Dermis microvascular lymphatic vessel endothelial cell (primary cell): Measurements from ENCODE around the gene SOD2. TPM values are rescaled to one million over a fixed set of nuclear protein-coding genes. Genes with fewer than 3 reads are reported as not detected.
"Not testable (repeated sequence)": the region's sequence is repeated elsewhere in the genome, so short reads cannot be mapped to it uniquely, and the experiment has no call there.

Experiments
- DNase-seq, 2 donors: peaks; one replicate each; pipeline versions ENCODE4 v3.0.0 to v3.0.0-alpha.2; 2010; ENCODE audit warnings: low read depth in 2 of 2
- total RNA-seq: library from RNA; depleted of rRNA; stranded (reverse); fragments of >200 nt; gene quantifications from 2 replicates; pipeline ENCODE4 v1.2.1, GENCODE V29; 2014

The SOD2 gene
- total RNA-seq, 1 donor from 2014 or later = 206 TPM

DNA sequence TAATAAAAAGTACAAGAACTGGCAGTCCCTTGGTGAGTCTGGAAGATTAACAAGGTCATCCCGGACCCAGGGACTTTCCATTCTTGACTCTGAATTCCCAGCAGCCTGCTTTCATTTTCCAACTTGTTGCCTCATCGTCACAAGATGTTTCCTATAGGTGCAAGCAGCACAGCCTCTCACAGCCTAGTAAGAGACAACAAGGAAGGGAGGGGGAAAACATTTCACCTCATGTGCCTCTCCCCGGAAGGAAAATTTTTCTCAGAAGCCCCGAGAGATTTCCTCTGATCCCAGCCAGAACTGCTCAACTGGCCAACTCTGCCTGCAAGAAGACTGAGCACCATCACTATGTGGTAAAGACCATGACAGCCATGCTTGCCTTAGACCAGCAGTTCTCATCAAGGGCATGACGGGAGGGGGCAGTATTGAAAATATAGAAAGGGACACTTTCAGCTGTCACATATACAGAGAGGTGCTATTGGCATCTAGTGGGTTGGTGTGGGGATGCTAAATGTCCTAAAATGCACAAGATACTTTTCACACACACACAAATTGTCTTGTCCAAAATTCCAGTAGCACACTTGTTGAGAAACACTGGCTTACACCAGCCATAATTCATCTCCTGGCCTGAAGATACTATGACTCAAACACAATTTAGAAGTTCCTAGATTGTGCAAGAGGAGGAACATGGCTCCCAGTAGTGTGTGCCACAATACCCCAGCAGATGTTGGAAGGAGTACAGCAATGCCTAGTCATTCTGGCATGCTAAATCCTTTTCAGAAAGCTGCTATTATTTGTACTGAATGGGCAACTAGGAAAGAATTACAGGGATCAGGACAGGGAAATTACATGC, 23.4 kb upstream of the SOD2 start:
- DNase-seq = peak; percentile 52 to 59

DNA sequence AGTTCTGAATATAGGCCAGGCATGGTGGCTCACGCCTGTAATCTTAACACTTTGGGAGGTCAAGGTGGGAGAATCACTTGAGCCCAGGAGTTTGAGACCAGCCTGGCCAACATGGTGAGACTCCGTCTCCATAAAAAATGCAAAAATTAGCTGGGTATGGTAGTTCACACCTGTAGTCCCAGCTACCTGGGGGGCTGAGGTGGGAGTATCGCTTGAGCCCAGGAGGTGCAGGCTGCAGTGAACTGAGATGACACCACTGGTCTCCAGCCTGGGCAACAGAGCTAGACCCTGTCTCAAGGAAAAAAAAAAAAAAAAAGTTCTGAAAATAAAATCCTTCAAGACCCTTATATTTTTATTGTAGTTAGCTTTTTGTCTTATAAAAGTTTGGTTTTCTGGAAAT, 22.6 kb upstream of the SOD2 start:
- DNase-seq = no peak

DNA sequence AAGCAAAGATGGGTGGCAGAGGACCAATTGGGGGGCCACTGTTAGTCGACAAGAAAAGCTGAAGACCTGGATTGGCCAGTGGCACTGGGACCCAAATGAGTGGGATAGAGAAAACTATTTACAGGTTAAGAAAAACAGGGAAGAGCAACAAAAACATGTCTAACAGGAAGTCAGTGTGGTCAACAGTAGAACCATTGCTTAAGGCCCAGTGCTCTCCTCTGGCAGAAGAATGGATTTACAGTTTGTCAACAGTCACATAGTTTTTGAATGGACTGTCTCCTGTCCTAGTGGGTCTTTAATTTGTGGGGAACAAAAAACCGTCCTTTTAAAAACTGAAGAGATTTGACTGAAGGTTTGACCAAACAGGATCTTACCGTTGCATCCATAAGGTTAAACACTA, 22.1 kb upstream of the SOD2 start:
- no peak for DNase-seq

DNA sequence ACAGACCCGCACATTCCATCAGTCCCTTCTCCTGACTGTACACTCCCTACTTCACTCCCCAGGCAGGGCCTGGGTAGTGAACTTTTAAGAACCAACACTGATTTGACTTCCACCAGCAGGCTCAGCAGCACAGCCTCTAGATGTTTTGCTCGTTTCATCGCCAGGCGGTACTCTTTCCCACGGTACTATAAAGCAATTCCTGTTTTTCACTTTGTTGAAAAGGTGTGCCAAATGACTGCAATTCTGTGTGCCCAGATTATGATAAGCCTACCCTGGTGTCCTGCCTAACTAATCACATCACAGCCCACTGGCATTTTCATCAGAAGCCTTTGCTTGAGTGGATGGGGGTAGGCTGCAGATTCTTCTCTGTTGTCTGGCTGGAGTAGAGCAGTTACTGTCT, 21.4 kb upstream of the SOD2 start:
- DNase-seq = peak; percentile 32 to 67

DNA sequence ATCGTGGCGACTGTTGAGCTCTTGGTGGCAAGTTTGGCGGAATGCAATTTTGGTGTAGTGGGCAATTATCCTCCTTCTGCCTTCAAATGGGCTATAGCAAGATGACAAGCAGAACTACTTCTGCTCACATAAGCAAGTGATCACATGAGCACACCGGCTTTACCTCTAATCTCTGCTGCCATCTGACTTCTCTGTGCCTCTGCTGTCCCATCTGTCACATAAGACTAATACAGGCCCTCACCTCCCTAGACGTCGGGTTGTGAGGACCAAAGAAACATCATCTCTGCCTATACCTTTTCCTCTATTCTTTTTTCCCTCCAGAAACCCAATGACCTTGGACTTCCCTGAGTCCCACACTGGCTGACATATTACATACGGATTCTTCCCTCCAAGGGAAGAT, 20.9 kb upstream of the SOD2 start:
- no peak for DNase-seq

DNA sequence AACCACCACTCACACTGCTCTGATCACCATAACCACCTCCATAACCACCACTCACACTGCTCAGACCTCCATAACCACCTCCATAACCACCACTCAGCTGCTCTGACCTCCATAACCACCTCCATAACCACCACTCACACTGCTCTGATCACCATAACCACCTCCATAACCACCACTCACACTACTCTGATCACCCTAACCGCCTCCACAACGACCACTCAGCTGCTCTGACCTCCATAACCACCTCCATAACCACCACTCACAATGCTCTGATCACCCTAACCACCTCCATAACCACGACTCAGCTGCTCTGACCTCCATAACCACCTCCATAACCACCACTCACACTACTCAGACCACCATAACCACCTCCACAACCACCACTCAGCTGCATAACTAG, 19.3 kb upstream of the SOD2 start:
- not testable (repeated sequence) for DNase-seq

DNA sequence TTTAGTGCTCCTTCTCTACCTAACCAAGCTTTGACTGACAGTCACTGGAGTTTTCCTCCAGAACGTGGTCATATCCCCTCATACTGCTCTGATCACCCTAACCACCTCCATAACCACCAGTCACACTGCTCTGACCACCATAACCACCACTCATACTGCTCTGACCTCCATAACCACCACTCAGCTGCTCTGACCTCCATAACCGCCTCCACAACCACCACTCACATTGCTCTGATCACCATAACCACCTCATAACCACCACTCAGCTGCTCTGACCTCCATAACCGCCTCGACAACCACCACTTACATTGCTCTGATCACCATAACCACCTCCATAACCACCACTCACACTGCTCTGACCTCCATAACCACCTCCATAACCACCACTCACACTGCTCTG, 17.6 kb upstream of the SOD2 start:
- DNase-seq = not testable (repeated sequence)

DNA sequence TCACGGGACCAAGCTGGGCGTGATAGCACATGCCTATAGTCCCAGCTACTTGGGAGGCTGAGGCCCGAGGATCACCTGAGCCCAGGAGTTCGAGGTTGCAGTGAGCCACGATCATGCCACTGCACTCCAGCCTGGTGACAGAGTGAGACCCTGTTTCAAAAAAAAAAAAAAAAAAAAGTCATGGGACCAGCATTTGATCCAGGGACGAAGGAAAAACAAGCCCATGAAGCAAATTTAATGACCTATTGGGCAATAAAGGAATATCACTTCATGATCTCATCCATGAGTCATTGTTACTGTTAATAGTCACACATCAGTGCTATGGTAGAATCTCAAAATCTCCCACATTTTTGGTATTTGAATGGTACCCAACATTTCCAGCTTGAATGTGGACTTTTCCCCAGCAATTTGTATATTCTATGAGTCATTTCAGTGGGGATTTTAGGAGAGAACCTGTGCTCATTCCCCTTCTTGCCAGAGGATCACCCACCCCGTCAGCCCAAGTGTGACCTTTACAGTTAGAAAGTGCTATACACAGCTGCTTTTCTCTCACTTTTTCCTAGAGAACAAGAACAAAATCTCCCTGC, 8.5 kb upstream of the SOD2 start:
- DNase-seq = peak; percentile 63 to 87

DNA sequence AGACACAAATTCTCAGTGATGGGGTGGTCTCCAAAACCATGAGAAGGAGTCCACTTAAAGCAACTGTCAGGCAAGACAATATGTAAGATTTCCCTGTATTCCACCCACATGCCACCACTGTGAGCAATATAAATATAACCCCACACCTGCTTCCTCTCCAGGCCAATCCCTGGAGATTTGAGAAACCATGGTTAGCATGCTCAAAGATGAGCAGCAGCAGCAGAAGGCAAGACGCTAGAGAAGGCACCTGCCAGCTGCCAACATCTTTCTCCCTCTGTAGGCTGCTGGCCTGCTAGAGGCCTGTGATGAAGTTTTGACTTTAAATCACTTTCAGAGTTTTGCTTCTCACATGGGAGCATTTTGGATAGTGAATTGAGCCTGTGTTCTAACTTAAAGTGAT, 7.9 kb upstream of the SOD2 start:
- DNase-seq = peak in 1 of 2 donors; percentile 15

DNA sequence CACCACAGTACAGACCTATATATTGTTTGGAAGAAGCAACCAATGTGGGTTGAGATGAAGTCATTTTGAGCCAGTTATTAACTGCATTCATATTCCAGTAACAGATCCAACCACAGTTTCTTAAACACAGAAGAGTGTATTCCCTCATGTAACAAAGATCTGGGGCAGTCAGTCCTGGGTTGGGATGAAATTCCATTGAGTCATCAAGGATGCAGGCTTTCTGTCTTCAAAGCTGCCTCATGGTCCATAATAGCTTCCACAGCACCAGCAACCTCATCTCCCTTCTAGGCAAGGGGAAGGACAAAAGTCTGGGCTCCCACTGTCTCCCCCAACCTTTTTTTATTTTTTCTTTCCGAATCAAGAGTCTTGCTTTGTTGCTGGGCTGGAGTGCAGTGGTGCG, 2.9 kb upstream of the SOD2 start:
- DNase-seq = no peak

DNA sequence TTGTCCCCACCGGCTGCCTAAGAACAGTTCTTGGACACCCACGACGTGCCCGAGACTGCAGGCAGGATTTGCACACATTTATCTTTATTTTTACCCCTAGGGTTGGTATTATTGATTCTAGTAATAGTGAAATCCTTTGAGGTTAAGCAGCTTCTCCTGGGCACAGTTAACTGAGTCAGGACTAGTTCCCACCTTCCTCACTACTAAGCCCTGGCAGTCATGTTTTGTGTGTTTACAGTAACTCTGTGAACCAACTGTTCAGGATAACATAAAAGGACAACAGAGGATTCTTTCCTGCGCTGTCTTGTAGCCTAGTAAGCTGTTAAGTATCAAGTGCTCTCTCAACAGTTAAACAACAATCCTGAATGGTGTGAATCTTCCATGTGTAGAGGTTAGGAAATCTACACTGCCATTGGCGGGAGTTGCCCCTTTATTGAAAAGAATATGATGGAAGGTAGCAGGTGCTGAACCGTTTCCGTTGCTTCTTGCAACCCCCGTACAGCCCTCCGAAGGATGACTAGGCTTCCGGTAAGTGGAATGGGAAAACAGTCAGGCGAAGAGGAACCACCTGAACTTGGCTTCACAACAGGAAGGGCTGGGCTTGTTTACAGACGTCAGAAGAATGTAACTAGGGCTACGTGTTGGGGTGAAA, 979 bp upstream of the SOD2 start:
- DNase-seq = peak; percentile 83 to 90

DNA sequence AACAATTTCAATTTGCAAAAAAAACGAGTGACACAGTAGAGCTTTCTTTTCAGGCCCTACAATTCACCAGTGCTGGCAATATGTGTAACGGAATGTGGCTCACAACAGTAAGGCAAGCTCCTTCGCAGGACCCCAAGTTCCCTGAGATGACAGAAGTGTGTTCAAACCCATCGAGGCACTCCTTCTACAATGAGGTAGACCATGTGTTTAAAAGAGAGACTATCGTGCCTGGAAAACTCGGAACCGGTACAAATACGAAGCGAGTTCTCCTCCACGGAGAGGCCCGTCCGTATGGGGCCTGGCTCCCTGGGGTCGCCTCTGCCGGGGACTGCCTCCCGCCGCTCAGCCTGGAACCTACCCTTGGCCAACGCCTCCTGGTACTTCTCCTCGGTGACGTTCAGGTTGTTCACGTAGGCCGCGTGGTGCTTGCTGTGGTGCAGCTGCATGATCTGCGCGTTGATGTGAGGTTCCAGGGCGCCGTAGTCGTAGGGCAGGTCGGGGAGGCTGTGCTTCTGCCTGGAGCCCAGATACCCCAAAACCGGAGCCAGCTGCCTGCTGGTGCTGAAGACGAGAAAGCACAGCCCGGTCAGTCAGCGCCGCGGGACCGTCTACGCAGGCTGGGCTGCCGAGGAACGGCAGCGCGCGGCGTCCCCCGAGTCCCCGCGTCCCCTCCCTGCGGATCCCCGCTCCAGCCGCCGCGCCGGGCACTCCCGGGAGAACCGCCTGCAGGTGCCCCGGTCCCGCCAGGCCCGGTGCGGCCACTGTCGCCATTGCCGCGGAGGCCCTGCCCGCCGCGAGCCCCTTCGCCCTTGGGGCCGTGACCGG, 526 bp downstream of the SOD2 start:
- peak in 1 of 2 donors; percentile 60 for DNase-seq

DNA sequence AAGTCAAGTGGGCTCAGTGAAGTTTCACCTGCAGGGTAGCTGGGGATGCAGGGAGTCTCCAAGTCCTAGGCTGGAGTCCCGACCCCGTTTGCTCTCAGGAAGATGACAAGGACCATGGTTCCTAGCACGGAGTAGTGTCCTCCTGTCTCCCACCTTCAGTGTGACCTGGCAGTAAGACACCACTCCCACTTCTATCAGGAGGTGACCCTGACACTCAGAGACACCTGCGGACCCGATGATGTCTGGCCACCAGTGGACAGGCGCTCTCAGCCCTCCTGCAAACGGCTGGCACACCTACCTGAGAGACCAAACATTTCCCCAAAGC, 1.1 kb downstream of the SOD2 start:
- no peak for DNase-seq

DNA sequence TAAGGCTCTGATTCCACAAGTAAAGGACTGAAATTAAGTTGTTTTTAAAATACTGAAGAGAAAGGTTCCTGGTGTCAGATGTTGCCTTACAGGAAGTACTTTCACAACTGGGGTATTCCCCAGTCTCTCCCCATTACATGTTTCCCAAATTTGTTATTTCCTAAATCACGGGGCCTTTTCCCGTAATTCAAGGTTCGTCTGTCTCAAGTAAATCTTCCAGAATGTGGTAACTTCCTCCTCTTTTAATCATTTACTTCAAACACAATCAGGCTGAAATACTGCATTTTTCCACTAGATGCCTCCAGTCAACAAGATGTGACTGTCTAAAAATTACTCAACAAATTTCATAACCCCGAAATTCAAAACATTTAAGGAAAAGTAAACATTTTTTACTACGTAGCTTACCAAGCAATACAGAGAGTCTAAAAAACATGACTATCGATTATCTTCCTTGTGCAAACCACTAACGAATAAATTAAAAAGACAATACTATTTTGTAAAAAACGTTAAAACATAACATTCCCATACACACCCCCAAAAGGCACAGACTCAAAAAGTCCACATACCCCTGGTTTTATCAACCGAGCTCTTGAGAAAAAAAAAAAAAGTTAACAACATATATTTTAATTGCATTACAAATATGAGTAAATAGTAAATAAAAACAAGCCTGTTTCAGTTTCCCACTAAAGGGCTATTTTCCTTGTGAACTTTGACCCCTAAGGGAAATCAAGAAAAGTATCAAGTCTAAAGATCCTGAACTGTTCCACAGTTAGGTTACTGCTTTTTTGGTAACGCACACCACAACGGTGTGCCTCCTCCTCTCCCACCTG, 1.7 kb downstream of the SOD2 start:
- DNase-seq = peak; percentile 65 to 81

DNA sequence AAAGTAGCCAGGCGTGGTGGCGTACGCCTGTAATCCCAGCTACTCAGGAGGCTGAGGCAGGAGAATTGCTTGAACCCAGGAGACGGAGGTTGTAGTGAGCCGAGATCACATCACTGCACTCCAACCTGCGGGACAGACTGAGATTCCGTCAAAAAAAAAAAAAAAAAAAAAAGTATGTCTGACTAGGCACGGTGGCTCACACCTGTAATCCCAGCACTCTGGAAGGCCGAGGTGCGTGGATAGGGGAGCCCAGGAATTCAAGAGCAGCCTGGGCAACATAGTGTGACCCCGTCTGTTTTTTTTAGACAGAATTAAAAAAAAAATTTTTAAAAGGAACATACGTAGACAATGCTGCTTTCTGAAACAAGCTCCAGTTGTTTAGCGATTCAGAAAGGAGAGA, 2.9 kb downstream of the SOD2 start:
- DNase-seq = not testable (repeated sequence)

DNA sequence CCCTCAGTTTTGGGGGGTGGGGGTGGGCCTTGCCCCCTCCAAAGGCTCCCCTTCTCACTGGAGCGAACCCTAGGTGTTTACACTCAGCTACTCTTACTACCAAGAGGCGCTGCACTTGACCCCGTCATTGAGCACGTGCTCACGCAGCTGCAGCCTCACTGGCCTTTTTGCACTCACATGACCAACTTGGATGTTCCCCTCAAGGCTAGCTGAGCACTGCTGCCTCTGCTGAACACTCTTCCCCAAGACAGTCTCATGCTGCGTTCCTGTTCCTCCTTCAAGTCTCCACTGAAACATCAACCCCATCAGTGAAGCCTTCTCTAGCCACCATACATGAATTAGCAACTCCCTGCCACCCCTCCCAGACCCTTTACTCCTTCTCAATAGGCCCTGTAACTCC, 4.0 kb downstream of the SOD2 start:
- DNase-seq = no peak

DNA sequence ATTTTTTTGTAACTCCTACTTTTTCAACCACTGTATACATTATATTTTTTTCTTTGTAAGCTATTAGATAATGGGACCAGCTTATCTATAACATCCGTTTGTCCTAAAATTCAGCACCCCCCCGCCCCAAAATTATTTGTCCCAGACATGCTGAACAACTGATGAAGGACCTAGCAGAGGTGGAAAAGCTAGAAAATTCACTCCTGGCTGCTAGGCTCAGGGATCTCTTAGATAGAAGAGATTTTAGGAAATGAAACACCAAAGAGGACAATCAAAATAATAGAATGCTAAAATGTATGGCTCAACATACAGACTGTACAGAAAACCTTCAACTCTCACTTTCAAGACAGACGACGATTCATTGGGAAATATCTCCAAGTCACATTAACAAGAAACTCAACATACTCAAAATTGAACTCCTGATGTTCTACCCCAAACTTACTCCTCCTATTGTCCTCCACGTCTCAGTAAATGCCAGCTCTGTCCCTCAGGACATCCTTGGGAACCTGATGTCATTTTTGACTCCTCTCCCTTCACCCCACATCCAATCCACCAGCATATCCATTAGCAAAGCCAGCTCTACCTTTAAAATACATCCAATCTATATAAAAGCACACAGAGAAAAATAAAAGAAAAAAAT, 4.7 kb downstream of the SOD2 start:
- no peak for DNase-seq

DNA sequence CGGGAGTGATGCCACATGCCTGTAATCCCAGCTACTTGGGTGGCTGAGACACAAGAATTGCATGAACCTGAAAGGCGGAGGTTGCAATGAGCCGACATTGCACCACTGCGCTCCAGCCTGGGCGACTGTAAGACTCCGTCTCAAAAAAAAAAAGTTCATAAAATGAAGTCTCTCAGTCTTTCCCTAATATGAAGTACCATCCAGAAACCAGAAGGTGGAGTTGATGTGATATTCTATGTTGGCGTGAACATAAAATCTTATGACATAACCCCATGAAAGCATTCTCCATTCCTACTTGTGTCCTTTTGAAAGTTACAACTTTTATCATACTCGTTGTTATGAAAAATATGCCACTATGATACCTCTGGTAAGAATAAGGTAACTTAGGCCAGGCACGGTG, 5.7 kb downstream of the SOD2 start:
- DNase-seq = no peak

DNA sequence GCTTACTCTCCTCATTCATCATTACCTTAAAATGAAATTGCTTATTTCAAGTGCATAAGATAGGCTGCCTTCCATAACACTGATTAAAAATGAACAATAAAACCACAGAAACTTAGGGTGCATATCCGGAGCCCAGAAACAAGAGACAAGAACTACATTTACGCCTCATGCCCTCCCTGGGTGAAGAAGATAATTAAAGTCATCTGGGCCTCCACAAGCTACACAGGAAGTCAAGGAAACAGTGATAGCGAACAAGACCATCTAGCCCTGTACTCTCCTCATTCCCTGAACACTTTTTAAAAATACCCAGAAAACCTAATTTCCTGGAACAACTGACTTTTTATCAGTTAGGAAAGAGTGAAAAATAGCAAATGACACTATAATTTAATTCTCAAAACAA, 6.3 kb downstream of the SOD2 start:
- DNase-seq = no peak

DNA sequence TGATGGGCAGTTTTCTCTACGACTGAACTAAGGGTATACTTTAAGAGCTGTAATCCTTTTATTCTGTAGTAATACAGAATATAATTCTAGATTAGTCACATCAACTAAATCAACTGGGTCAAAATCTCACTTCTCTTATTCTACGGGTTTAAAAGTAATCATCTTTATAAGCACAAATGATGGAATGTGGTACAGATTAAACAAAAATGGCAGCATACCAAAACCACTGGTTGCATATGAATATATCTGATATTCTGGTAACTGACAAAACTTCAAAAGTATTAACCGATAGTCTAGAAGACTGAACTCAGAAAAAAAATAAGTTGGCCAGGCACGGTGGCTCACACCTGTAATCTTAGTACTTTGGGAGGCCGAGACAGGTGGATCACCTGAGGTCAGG, 7.0 kb downstream of the SOD2 start:
- no peak for DNase-seq

DNA sequence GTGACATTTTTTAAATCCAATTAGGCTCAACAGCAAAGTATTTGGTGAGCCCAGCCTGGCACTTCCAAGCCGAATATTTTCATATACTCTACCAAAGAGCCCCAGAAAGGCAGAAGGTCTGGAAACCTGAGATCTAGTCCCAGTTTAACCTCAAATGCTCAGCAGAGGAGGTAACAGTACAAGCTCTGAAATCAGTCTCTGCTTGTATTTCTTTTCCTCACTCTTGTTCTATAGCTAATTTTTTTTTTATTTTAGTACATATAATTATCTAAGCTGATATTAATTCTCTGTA, 9.1 kb downstream of the SOD2 start:
- DNase-seq = no peak
